Breast epithelium (tissue), 4 donors: ENCODE results near the gene RABGAP1L. TPM values are rescaled to one million over a fixed set of nuclear protein-coding genes. Genes with fewer than 3 reads are reported as not detected.

Experiments used
- DNase-seq, 2 donors: peaks; one replicate each; pipeline ENCODE4 v3.0.0-alpha.2; 2019; ENCODE audit warnings: low spot score in 2 of 2
- H3K27ac ChIP-seq, 2 donors: fragments of 200-600 bp; sonication (generic) in 1 of 2; one replicate each; pipeline ENCODE4 v1.5.1; 2016 to 2019; ENCODE audit warnings: mild to moderate bottlenecking in 1 of 2
- H3K27me3 ChIP-seq, 2 donors: fragments of 200-600 bp; sonication (generic) in 1 of 2; one replicate each; pipeline versions ENCODE4 v1.5.1 to v1.6.0; 2017 to 2019; ENCODE audit warnings: control low read depth in 1 of 2, mild to moderate bottlenecking in 1 of 2
- H3K36me3 ChIP-seq: fragments of 200-600 bp; one replicate; pipeline ENCODE4 v1.5.1; 2019
- H3K4me1 ChIP-seq, 2 donors: fragments of 200-600 bp; sonication (generic); one replicate each; pipeline ENCODE4 v1.5.1; 2016 to 2019; ENCODE audit warnings: control low read depth in 1 of 2
- H3K4me3 ChIP-seq, 3 donors: fragments of 200-600 bp; sonication (generic); 1 replicate in 2 of 3; 2 replicates in 1 of 3; pipeline ENCODE4 v1.5.1; 2016 to 2019; ENCODE audit warnings: mild to moderate bottlenecking in 3 of 3, moderate library complexity in 2 of 3
- H3K9me3 ChIP-seq, 2 donors: fragments of 200-600 bp; sonication (generic) in 1 of 2; one replicate each; pipeline ENCODE4 v1.5.1; 2016 to 2019; ENCODE audit warnings: control low read depth in 1 of 2
- POLR2A ChIP-seq: fragments of 450-650 bp; IDR thresholded peaks from one replicate; pipeline ENCODE4 v1.6.1; 2016; ENCODE audit warnings: antibody characterized with exemption, mild to moderate bottlenecking, moderate library complexity
- POLR2AphosphoS5 ChIP-seq, 3 donors: sonication (generic); formaldehyde crosslinking; IDR thresholded peaks; one replicate each; pipeline ENCODE4 v1.6.1; 2017; ENCODE audit warnings: antibody characterized with exemption in 3 of 3
- intact Hi-C: fragments of 100-400 bp; cut with DNase I; formaldehyde crosslinking; loops from one replicate; pipeline ENCODE4 v1.15.1; 2023; ENCODE audit warnings: low total_unique reads
- total RNA-seq, 3 donors: library from RNA; depleted of rRNA; stranded (reverse); fragments of >200 nt; gene quantifications; one replicate each; pipeline ENCODE4 v1.1.0, GENCODE V29; 2016
- TF ChIP-seq, protein P1 (sequence below), 3 donors: fragments of 450-650 bp; IDR thresholded peaks; one replicate each; pipeline ENCODE4 v1.5.1; 2016 to 2017; ENCODE audit warnings: antibody characterized with exemption in 3 of 3, mild to moderate bottlenecking in 3 of 3, moderate library complexity in 3 of 3

The RABGAP1L gene
- total RNA-seq, 3 donors from 2014 or later = 41.3 to 83.7 (median 49.5) TPM

DNA sequence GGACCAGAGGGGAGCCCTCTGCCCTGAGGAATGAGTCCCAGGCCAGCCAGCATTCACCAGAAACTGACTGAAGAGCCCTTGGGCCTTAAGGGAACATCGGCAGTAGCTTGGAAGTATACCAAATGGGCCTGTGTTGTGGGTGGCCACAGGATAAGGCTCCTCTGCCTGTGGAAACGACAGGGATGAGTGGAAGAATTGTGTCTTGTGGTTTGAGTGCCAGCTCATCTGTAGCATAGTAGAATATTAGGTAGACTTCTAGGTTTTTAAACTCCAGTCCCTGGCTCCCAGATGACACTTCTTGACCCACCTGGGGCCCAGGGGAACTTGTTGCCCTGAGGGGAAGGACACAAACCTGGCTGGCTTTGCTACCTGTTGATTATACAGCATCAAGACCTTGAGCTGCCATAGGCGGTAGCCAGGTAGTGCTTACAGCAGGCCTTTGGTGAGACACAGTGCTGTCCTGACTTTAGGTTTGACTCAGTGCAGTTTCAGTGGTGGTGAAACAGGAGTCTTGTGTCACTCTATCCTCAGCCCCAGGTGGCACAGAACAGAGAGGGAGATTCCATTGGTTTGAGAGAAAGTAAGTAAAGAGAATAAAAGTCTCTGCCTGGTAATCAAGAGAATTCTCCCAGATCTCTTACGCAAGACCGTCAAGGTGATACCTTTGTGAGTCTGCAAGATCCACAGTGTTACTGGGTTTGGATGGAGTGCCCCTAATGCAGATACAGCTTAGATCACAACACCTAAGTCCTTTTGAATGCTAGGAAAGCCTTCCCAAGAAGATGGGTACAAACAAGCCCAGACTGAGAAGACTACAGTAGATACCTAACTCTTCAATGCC lies 50.2 kb downstream of the RABGAP1L start:
- H3K27ac ChIP-seq = no peak overlapping the region
- no peak overlapping the region for H3K4me3 ChIP-seq
- TF ChIP-seq POLR2AphosphoS5 (IDR thresholded peaks at IDR 0.05) (no peak), POLR2A (no peak)
- TF ChIP-seq, protein P1, sequence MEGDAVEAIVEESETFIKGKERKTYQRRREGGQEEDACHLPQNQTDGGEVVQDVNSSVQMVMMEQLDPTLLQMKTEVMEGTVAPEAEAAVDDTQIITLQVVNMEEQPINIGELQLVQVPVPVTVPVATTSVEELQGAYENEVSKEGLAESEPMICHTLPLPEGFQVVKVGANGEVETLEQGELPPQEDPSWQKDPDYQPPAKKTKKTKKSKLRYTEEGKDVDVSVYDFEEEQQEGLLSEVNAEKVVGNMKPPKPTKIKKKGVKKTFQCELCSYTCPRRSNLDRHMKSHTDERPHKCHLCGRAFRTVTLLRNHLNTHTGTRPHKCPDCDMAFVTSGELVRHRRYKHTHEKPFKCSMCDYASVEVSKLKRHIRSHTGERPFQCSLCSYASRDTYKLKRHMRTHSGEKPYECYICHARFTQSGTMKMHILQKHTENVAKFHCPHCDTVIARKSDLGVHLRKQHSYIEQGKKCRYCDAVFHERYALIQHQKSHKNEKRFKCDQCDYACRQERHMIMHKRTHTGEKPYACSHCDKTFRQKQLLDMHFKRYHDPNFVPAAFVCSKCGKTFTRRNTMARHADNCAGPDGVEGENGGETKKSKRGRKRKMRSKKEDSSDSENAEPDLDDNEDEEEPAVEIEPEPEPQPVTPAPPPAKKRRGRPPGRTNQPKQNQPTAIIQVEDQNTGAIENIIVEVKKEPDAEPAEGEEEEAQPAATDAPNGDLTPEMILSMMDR (IDR thresholded peaks at IDR 0.05) = no peak
- H3K36me3 ChIP-seq = no peaks in the 10 kb centered on the region
- H3K4me1 ChIP-seq = no peaks in the 10 kb centered on the region
- no peaks in the 10 kb centered on the region for H3K27me3 ChIP-seq
- intact Hi-C loops = no loop called here
- H3K9me3 ChIP-seq = no peaks in the 10 kb centered on the region
- DNase-seq = no peak

DNA sequence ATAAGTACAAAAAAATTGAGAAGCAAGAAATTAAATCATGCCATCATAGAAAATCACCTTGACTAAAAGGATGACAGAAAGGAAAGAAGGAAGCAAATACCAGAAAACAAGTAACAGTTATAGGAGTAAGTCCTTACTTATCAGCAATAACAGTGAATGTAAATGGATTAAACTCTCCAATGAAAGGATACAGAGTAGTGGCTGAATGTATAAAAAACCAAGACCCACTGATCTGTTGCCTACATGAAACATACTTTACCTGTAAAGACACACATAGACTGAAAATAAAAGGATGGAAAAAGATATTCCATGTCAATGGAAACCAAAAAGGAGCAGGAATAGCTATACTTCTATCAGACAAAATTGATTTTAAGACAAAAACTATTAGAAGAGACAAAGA lies 52.2 kb downstream of the RABGAP1L start:
- no peaks in the 10 kb centered on the region for H3K36me3 ChIP-seq
- TF ChIP-seq POLR2AphosphoS5 (IDR thresholded peaks at IDR 0.05) (no peak), POLR2A (no peak)
- TF ChIP-seq, protein P1 (IDR thresholded peaks at IDR 0.05) = no peak
- intact Hi-C loops = no loop called here
- H3K9me3 ChIP-seq = no peaks in the 10 kb centered on the region
- no peak for DNase-seq
- H3K27me3 ChIP-seq = no peaks in the 10 kb centered on the region
- no peak overlapping the region for H3K4me3 ChIP-seq
- no peak overlapping the region for H3K27ac ChIP-seq
- H3K4me1 ChIP-seq = no peaks in the 10 kb centered on the region

DNA sequence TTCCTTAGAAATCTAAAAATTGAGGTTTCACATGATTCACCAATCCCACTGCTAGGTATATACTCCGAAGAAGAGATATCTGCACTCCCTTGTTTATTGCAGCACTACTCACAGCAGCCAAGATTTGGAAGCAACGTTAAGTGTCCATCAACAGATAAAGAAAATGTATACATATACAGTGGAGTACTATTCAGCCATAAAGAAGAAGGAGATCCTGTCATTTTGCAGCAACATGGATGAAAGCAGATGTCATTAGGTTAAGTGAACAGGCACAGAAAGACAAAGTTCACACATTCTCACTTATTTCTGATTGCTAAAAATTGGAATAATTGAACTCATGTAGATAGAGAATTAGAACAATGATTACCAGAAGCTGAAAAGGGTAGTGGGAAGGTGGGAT lies 56.4 kb downstream of the RABGAP1L start:
- intact Hi-C loops = no loop called here

DNA sequence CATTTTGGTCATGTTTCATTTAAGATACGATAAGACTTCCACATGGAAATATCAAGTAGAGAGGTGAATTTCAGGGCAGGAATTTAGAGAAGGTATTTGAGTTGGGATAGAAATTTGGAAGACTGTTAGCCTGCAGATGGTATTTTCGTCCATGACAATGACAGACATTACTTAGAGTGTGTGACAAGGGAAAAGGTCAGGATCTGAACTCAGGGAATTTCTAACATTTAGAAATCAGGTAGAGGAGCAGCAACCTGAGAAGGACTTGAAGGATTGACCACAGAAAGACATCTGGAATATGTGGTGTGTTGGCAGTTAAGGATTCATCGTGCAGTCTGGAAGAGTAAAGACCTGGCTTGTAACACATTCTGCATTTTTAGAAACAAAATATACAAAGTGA lies 57.9 kb downstream of the RABGAP1L start:
- no peaks in the 10 kb centered on the region for H3K27me3 ChIP-seq
- no peaks in the 10 kb centered on the region for H3K4me1 ChIP-seq
- H3K4me3 ChIP-seq = no peak overlapping the region
- no peak overlapping the region for H3K27ac ChIP-seq
- no peak for DNase-seq
- TF ChIP-seq POLR2A (no peak), POLR2AphosphoS5 (IDR thresholded peaks at IDR 0.05) (no peak)
- TF ChIP-seq, protein P1 (IDR thresholded peaks at IDR 0.05) = no peak
- no peaks in the 10 kb centered on the region for H3K36me3 ChIP-seq
- H3K9me3 ChIP-seq = no peaks in the 10 kb centered on the region
- intact Hi-C loops = no loop called here

More for the DNA sequence above, 56.4 kb downstream of the RABGAP1L start:
- H3K9me3 ChIP-seq = no peaks in the 10 kb centered on the region
- H3K27ac ChIP-seq = no peak overlapping the region
- H3K4me1 ChIP-seq = no peaks in the 10 kb centered on the region
- no peaks in the 10 kb centered on the region for H3K27me3 ChIP-seq
- TF ChIP-seq POLR2AphosphoS5 (IDR thresholded peaks at IDR 0.05) = no peak
- TF ChIP-seq POLR2A = no peak
- TF ChIP-seq, protein P1 (IDR thresholded peaks at IDR 0.05) = no peak
- no peak for DNase-seq
- no peaks in the 10 kb centered on the region for H3K36me3 ChIP-seq
- H3K4me3 ChIP-seq = no peak overlapping the region

DNA sequence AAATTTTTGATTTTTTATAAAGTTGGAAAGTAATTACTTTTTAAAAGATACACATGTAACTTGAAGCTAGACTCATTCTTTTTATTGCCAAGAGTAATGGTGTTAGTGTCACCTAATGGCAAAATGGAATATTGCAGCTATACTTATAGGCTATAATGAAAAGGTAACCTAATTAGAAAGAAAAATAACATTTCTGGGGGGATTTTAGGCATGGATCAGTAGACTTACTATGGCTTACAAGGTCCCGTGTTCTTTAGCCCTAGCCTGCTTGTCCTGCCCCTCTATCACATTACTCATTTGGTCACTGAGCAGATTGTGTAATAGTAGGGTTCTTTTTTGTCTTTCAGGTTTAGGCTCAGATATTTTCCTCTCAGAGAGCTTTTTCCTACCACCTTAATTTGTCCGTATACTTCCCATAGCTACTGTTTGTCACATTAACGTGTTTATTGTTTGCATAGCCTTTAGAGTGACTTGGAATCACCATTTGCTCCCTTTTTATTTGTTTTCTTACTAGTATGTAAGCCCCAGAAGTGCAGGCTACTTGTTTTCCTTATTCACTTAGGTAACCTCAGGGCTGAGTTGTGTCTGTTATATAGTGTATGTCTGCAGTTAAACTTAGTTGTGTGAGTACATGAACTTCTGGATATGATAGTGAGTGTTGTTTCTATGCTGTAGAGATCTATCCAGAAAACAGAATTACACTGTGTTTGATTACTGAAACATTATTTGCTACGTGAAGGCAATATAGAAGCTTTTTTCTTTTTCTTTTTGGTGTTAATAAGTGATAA lies 58.7 kb downstream of the RABGAP1L start:
- intact Hi-C loops = no loop called here
- TF ChIP-seq POLR2AphosphoS5 (IDR thresholded peaks at IDR 0.05) = no peak
- TF ChIP-seq, protein P1 (IDR thresholded peaks at IDR 0.05) = peak in 2 of 3 donors; percentile 56 to 59
- Histone ChIP-seq H3K4me1 (no peaks in the 10 kb centered on the region), H3K36me3 (no peaks in the 10 kb centered on the region), H3K4me3 (no peak overlapping the region), H3K27ac (no peak overlapping the region), H3K27me3 (no peaks in the 10 kb centered on the region), H3K9me3 (no peaks in the 10 kb centered on the region)
- no peak for DNase-seq
